KBM-7 (cell line): ENCODE measurements around the gene PTPRJ.
"Not testable (repeated sequence)": the region's sequence is repeated elsewhere in the genome, so short reads cannot be mapped to it uniquely, and the experiment has no call there.

Experiments
- DNase-seq: peaks from one replicate; pipeline ENCODE4 v3.0.0-alpha.2; 2015
- in situ Hi-C: fragments of 300-500 bp; cut with MboI; formaldehyde crosslinking; loops from 2 replicates; pipeline ENCODE4 v1.14.3; 2020; ENCODE audit warnings: low sequenced_read_pairs, low pct_unique_long_range_greater_than_20kb, mixed read lengths

Gene PTPRJ

DNA sequence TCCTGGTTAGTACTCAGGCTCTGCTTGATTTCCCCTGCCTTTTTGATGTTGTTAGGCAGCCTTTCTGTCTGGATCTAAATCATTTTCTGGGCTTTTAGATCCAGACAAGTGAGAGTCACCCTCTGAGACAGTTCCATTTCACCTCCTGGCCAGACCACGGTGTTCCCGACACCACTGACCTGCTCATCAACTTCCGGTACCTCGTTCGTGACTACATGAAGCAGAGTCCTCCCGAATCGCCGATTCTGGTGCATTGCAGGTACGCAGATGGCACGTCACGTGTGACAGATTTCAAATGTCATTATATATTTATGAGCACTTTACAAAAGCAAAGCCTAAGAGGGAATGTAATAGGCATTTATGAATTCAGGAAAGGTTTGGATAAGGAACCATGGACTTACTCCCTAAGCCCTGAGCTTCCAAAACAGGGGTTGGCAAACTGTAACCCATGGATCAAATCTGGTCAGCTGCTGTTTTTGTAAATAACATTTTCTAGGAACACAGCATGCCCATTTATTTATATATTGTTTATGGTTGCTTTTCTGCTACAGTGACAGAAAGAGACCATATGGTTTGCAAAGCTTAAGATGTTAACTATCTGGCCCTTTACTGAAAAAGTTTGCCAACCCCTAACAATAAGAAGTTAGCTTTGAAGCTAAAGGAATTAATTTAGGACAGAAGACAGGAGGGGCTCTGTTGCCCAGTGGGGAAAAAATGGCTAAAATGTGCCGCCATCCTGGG is 183.2 kb downstream of the PTPRJ start:
- in situ Hi-C loops = no loop called here
- DNase-seq = no peak

- DNase-seq = no peak
- in situ Hi-C loops = no loop called here
Measured at GRCh38 chr11:48164836-48165235, 184.5 kb downstream of the PTPRJ start.

- in situ Hi-C loops = no loop called here
- no peak for DNase-seq
Measured at GRCh38 chr11:48165426-48165825, 185.1 kb downstream of the PTPRJ start.

DNA sequence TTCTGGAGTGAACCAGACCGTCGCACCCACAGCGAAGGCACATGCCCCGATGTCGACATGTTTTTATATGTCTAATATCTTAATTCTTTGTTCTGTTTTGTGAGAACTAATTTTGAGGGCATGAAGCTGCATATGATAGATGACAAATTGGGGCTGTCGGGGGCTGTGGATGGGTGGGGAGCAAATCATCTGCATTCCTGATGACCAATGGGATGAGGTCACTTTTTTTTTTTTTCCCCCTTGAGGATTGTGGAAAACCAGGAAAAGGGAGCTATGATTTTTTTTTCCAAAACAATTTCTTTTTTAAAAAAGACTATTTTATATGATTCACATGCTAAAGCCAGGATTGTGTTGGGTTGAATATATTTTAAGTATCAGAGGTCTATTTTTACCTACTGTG is 187.0 kb downstream of the PTPRJ start:
- DNase-seq = no peak
- in situ Hi-C loops = no loop called here

GRCh38 chr11:48168815-48169214 is 188.5 kb downstream of the PTPRJ start:
- in situ Hi-C loops = no loop called here
- no peak for DNase-seq

DNA sequence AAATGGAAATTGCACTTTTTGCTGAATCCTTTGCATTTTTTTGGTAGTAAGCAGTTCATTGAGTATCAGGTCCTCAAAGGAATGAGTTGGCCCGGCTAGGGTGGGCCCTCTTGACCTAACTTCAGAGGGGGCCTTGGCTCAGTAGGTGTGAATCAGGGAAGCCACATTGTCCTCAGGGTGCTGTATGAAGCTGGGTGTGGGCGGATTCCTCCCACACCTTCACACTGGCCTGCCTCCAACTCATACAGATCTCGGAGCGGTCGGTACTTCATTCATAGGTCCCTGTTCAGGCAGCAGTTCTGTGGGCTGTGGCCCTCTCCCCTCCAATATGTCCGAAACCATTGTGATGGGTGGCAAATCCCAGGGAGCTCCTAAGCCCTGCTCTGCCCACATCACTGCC is 188.9 kb downstream of the PTPRJ start:
- DNase-seq = no peak
- in situ Hi-C loops = no loop called here

- DNase-seq = no peak
- in situ Hi-C loops = no loop called here
Measured at GRCh38 chr11:48169717-48170116, 189.4 kb downstream of the PTPRJ start.

- in situ Hi-C loops = no loop called here
Measured at GRCh38 chr11:48170241-48171233, 190.2 kb downstream of the PTPRJ start.

DNA sequence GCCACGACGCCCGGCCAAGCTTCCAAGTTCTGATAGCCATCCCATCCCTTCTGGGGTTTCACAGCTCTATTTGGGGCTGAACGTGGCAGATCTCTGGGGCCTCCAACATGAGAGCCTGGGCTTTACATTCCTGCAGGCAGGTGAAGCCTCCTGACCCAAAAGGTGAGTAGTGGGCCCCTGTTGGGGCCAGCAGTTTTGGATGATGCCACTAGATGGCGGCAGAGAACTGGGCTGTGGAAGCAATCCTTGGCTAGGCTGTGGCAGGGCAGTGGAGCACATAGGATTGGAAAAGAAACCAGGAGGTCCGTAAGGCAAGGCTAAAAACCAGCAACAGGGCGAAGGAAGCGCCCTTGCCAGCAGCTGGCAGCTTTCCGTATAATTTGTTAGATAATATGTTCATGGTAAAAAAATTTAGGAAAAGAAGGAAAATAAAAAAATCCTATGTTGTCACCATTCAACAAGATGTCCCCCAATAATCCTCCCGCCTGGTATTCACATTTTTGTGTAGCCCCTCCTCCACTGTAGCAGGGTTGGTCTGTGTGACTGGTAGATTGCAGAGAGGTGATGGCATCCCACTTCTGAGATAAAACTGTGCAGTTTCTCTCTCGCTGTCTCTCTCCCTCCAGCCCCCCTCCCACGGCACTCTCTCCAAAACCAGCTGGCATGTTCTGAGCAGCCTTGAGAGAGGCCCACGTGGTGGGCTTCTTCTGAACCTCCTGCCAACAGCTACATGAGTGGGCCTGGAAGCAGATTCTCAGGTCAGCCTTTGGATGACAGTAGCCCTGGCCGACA is 192.7 kb downstream of the PTPRJ start:
- peak; percentile 64 for DNase-seq
- in situ Hi-C loops = no loop called here

More at GRCh38 chr11:48170241-48171233, 190.2 kb downstream of the PTPRJ start:
- DNase-seq = peak; percentile 50

- in situ Hi-C loops = no loop called here
- no peak for DNase-seq
Measured at GRCh38 chr11:48177661-48178060, 197.3 kb downstream of the PTPRJ start.

GRCh38 chr11:48180627-48181026 is 200.3 kb downstream of the PTPRJ start:
- in situ Hi-C loops = no loop called here
- DNase-seq = no peak

DNA sequence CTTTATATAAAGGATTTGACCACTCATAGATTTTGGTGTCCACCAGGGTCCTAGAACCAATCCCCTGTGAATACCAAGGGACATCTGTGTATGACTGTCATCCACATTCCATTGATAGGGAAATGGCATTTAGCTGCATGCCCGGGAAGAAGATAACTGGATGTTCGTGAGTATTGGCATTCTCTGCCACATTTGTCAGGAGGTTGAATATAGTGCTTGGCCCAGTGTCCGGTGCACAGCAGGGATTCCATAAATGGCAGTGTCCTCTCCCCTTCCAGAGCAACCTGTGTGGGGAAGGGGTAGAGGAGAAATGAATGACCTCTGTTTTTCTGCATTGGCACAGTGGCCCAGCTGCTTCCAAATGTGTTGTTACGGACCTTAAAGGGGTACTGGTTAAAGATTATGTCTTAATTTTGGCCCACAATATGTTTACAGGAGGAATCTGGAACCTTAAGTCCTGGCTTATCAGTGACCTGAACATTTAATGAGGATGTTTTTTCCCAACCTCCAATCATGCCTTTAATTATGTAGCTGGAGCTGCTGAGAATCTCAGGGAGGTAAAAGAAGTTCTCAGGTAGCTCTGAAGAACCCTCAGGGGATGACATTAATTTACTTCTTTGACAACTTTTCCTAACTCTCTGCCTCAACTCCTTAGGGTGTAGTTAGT is 202.6 kb downstream of the PTPRJ start:
- in situ Hi-C loops = no loop called here
- DNase-seq = no peak

GRCh38 chr11:48184452-48184851 is 204.1 kb downstream of the PTPRJ start:
- in situ Hi-C loops = no loop called here
- DNase-seq = no peak

GRCh38 chr11:48190906-48191654 is 210.7 kb downstream of the PTPRJ start:
- in situ Hi-C loops, DNase-seq: not testable (repeated sequence)

DNA sequence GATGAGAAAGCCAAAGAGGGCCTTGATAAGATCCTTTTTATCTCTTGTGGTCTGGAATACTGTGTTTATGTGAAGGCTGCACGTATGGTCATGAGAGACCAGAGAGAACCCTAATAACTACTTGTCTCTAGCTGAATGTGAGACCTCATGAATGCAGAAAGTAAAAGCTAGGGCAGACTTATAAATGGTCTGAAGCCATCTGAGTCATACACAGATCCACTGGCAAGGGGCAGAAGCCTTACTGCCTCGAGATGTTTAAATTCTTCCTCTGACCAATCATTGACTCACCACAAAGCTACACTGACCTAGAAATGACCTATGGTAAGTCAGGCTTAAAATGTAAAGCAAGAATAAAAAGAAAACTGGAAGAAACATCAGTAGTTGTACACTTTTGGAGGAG is 213.5 kb downstream of the PTPRJ start:
- in situ Hi-C loops = no loop called here
- no peak for DNase-seq

GRCh38 chr11:48207881-48208280 is 227.5 kb downstream of the PTPRJ start:
- in situ Hi-C loops = no loop called here
- DNase-seq = no peak

DNA sequence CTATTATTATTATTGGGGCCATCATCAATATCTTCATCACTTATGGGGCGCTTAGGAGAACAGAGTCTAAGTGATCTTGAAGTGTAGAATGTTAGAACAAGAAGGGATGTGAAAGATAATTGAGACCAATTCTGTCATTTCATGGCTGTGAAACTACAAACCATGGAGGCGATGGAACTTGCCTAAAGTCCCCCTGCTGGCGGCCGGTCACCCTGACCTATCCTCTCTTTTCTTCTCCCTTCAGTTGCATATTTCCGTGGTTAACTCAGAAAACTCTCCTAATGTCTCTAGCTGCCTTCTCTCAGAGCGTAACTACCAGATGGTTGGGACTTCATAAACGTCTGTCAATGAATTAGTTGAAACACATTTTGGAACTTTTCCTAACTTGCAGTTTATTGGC is 229.7 kb downstream of the PTPRJ start:
- DNase-seq = no peak
- in situ Hi-C loops = no loop called here

DNA sequence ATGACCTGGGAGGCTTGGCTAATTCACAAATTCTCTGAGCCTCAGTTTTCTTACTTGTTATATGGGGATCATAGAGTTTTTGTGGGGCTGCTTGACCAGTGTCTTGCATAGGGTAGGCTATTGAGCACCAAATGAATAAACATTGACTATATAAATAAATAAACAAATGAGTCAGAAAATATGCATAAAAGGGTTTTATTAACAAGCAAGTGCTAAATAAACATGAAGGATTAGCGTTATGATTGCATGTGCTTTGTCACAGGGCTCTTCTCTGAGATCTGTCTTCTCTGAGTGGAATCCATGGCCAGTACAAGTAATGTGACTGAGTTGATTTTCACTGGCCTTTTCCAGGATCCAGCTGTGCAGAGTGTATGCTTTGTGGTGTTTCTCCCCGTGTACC is 236.2 kb downstream of the PTPRJ start, which contains the start of gene OR4B1:
OR4B1 (plus strand) TSS at position 301 of the 400 bp plus-strand sequence; CDS start at position 301, 0 bp downstream.
- in situ Hi-C loops = no loop called here
- DNase-seq = no peak
